ENCODE results near the gene XCL1. TPM values are rescaled to one million over a fixed set of nuclear protein-coding genes. Genes with fewer than 3 reads are reported as not detected.

XCL1 gene
- total and polyA plus RNA-seq, 3 experiments from 2014 or later, result 30.3 to 258 (median 242) TPM

Other genes with a start within 250 kb of the XCL1 start
- 100 to 1,000 TPM; 316 to 350 TPM for gene XCL2, start 32.6 kb upstream of the XCL1 start, total RNA-seq
- 90.6 TPM for gene XCL2, start 32.6 kb upstream of the XCL1 start, polyA plus RNA-seq
- gene DPT, start 152.6 kb downstream of the XCL1 start, total RNA-seq, result not detected
- gene DPT, start 152.6 kb downstream of the XCL1 start, polyA plus RNA-seq, result not detected

All from CD8-positive, alpha-beta memory T cell (primary cell).